VCaP (cell line): ENCODE data around the gene TMEM184A.

ENCODE experiments used
- H3K27ac ChIP-seq: fragments of 450-650 bp; 2 replicates; pipeline ENCODE4 v1.5.1; 2017
- TF ChIP-seq, protein P1 (sequence below): fragments of 450-650 bp; conservative IDR thresholded peaks from 2 replicates; pipeline ENCODE4 v1.5.1; 2017; ENCODE audit warnings: mild to moderate bottlenecking, moderate library complexity

TMEM184A gene

DNA sequence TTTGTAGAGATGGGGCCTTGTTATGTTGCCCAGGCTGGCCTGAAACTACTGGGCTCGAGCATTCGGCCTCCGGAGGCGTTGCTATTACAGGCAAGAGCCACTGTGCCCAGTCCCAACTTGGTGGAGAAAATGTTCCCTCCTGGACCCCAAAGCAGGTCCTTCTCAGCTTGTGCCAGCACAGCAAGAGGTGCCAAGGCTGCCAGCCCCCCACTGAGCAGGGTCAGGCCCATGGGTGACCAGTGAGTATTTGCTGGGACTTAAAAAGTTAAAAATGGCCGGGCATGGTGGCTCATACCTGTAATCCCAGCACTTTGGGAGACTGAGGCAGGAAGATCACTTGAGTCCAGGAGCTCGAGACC is 20.9 kb downstream of the TMEM184A start:
- no peak overlapping the region for H3K27ac ChIP-seq
- TF ChIP-seq, protein P1, sequence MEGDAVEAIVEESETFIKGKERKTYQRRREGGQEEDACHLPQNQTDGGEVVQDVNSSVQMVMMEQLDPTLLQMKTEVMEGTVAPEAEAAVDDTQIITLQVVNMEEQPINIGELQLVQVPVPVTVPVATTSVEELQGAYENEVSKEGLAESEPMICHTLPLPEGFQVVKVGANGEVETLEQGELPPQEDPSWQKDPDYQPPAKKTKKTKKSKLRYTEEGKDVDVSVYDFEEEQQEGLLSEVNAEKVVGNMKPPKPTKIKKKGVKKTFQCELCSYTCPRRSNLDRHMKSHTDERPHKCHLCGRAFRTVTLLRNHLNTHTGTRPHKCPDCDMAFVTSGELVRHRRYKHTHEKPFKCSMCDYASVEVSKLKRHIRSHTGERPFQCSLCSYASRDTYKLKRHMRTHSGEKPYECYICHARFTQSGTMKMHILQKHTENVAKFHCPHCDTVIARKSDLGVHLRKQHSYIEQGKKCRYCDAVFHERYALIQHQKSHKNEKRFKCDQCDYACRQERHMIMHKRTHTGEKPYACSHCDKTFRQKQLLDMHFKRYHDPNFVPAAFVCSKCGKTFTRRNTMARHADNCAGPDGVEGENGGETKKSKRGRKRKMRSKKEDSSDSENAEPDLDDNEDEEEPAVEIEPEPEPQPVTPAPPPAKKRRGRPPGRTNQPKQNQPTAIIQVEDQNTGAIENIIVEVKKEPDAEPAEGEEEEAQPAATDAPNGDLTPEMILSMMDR, result no peak

DNA sequence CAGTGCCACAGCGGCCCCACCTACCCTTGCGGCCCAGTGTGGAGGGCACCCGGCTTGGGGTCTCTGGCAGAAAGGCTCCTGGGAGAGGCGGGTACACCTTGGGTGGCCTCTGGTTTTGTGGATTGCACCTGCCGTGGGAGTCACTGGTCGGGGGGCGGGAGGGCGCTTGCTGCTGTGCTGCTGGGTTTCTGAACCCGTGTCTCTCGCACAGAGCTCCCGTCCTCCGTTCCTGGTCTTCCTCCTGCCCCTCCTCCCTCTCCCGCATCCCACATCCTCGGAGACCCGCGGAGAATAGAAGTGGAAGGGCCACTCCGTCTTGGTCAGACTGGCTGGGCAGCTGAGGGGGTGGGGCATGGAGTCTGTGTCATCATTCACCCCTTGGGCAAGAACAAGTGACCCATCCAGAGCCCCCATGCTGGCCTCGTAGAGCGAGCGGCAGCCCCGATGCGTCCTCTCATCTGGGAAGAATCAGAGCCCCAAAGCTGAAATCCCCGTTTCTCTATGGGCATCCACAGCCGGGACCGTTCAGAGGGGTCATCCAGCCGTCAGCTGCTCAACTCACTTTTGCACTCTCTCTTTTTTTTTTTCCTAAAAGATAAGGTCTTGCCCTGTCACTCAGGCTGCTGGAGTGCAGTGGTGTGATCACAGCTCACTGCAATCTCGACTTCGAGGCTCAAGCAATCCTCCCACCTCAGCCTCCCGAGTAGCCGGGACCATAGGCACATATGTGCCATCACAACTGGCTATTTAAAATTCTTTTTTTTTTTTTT is 21.5 kb downstream of the TMEM184A start:
- H3K27ac ChIP-seq, result peak overlapping the region; percentile 94

DNA sequence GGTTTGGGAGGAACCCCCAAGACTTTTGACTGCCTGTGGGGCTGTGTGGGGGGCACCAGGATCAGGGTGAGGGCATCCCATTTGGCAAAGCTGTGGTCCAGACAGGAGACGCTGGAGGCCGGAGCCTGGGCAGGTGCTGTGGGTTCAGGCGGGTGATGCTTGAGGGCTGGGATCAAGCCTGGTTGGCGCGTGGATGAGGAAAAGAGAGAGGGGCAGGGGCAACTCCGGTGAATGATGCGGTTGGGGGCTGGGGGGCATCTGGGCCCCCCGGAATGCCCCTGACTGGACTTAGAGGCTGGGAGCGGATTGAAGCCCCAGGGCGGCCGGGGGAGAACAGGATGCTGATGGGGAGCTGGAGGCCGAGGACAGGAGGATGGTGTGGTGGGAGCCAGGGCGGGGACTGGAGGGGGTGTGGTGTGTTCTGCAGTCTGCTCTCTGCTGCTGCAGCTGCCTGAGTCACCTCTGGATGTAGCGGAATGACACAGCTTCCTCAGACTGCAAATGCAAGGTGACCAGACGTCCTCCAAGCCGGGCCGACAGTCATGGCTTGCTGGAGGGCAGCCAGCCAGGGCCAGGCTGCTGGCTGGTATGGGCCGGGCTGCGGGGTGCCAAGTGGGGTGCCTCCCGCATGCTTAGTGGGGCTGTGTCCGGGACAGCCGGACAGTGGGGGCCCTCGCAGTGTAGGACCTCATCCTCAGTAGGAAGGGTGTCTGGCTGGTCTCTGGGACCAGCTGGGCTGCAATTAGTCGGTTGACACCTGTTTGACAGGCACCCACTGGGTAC is 22.3 kb downstream of the TMEM184A start:
- TF ChIP-seq, protein P1, result no peak
- peak overlapping the region; percentile 94 for H3K27ac ChIP-seq

More for the DNA sequence above, 21.5 kb downstream of the TMEM184A start:
- TF ChIP-seq, protein P1, result no peak

- TF ChIP-seq, protein P1, result no peak
- H3K27ac ChIP-seq, result peak overlapping the region; percentile 94
Observed at GRCh38 chr7:1533255-1533546, 22.8 kb downstream of the TMEM184A start.

DNA sequence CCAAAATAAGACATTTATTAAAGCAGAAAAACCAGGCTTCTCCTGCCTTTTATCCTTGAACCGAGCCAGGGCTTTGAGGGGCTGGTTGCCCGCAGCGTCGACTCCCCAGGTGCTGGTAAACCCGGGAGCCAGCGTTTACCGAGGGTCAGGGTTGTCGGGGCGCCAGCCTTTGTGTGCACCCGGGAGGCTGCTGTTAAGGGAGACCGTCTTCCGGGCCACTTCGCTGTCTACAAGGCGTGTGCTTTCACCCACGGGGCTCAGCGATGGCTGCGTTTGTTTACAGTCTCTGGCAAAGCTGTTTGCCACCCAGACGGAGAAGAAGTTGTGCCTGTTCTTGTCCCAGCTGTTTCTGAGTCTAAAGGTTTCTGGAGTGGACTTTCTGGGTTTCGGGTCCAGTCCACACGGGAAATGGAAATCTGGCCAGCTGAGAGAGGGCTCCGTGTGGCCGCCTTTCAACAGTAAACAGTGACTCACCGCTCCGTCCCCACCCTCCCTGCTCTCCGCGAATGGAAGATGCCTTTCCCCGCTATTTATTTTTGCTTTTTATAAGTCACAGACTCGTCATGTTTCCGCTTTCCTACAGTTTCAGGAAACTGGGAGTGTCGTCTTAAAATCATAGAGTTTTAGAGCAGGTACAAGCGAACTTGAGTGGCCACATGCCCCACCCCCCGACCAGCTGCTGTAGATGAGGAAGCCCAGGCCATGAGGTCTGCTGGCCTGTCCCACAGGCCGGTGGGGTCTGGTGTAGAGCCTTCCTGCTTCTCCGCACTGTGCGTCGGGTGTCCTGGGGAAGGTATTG is 23.4 kb downstream of the TMEM184A start:
- TF ChIP-seq, protein P1, result no peak
- peak overlapping the region; percentile 94 for H3K27ac ChIP-seq

- H3K27ac ChIP-seq, result peak overlapping the region; percentile 94
- TF ChIP-seq, protein P1, result no peak
Observed at GRCh38 chr7:1531979-1532455, 24.0 kb downstream of the TMEM184A start.
